Ecto neural progenitor cell (in vitro differentiated cells): Measurements from ENCODE around the gene PTPRE.

Experiments
- DNase-seq: peaks from one replicate; pipeline ENCODE4 v3.0.0-alpha.2; 2018; ENCODE audit warnings: low spot score

The PTPRE gene

GRCh38 chr10:127926455-127926854 lies 19.6 kb downstream of the PTPRE start:
- DNase-seq = no peak

GRCh38 chr10:127928021-127928806 lies 21.3 kb downstream of the PTPRE start:
- DNase-seq = no peak

- DNase-seq = no peak
Measured at GRCh38 chr10:127932521-127933270, 25.8 kb downstream of the PTPRE start.

- DNase-seq = no peak
Measured at GRCh38 chr10:127933271-127933670, 26.4 kb downstream of the PTPRE start.

GRCh38 chr10:127934383-127934782 lies 27.5 kb downstream of the PTPRE start:
- DNase-seq = no peak

- DNase-seq = no peak
Measured at GRCh38 chr10:127935071-127935561, 28.2 kb downstream of the PTPRE start.

- DNase-seq = no peak
Measured at GRCh38 chr10:127937069-127937468, 30.2 kb downstream of the PTPRE start.

- DNase-seq = no peak
Measured at GRCh38 chr10:127937915-127938463, 31.1 kb downstream of the PTPRE start.

GRCh38 chr10:127939786-127940330 lies 33.0 kb downstream of the PTPRE start:
- no peak for DNase-seq

- DNase-seq = no peak
Measured at GRCh38 chr10:127940866-127941640, 34.1 kb downstream of the PTPRE start.

- no peak for DNase-seq
Measured at GRCh38 chr10:127942811-127943210, 35.9 kb downstream of the PTPRE start.

- no peak for DNase-seq
Measured at GRCh38 chr10:127943336-127943910, 36.5 kb downstream of the PTPRE start.

GRCh38 chr10:127944256-127944655 lies 37.4 kb downstream of the PTPRE start:
- DNase-seq = no peak

GRCh38 chr10:127945341-127945758 lies 38.4 kb downstream of the PTPRE start:
- no peak for DNase-seq

- no peak for DNase-seq
Measured at GRCh38 chr10:127945948-127946711, 39.2 kb downstream of the PTPRE start.

GRCh38 chr10:127947211-127947610 lies 40.3 kb downstream of the PTPRE start:
- DNase-seq = no peak

GRCh38 chr10:127948791-127949190 lies 41.9 kb downstream of the PTPRE start:
- DNase-seq = no peak

GRCh38 chr10:127949831-127950230 lies 42.9 kb downstream of the PTPRE start:
- no peak for DNase-seq

- no peak for DNase-seq
Measured at GRCh38 chr10:127951861-127952574, 45.1 kb downstream of the PTPRE start.

GRCh38 chr10:127952575-127952869 lies 45.6 kb downstream of the PTPRE start:
- no peak for DNase-seq
